GM21737 (cell line): Measurements from ENCODE around the gene QSOX2.
A peak's percentile ranks its signal among the peaks of the same experiment; 100 is the strongest.

Source experiments
- ATAC-seq: cut with Tn5 transposase; IDR thresholded peaks from one replicate; pipeline ENCODE4 v1.9.1; 2021; ENCODE audit warnings: mild to moderate bottlenecking, moderate library complexity; ENCODE audit not compliant: unreplicated experiment

QSOX2 gene

DNA sequence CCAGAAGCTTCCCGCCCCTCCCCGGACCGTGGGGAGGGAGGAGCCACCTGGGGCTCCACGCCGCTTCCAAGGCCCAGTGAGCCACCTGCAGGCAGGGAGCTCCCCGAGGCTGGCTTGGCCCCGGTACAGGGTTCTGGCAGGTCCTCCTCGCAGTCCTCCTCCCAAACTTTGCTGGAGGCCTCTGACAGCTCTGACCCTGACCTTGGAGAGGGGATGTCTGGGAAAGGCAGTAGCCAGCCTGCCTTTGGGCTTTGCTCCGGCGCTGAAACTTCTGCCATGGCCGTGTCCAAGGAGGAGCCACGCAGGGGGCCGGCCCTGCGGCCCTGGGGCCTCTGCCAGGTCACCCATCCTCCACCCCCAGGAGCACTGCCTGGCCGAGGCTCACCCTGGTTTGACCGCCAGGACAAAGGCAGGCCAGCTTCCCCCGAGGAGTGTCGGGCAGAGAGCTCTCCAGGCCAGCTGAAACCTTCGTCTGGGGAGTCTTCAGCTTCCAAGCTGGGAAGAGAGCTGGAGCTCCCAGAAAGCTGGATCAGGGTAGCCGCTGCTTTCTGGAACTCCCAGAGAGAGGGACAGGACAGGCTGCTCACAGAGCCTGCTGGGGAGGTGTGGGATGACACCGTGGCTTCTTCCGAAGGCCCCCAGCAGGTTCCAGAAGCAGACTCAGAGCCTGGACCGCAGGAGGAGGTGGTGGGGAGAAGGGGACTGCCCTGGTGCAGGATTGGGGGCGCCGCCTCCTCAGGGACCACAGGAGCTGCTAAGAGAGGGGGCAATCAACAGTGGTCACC lies 9.0 kb upstream of the QSOX2 start:
- ATAC-seq: no peak

DNA sequence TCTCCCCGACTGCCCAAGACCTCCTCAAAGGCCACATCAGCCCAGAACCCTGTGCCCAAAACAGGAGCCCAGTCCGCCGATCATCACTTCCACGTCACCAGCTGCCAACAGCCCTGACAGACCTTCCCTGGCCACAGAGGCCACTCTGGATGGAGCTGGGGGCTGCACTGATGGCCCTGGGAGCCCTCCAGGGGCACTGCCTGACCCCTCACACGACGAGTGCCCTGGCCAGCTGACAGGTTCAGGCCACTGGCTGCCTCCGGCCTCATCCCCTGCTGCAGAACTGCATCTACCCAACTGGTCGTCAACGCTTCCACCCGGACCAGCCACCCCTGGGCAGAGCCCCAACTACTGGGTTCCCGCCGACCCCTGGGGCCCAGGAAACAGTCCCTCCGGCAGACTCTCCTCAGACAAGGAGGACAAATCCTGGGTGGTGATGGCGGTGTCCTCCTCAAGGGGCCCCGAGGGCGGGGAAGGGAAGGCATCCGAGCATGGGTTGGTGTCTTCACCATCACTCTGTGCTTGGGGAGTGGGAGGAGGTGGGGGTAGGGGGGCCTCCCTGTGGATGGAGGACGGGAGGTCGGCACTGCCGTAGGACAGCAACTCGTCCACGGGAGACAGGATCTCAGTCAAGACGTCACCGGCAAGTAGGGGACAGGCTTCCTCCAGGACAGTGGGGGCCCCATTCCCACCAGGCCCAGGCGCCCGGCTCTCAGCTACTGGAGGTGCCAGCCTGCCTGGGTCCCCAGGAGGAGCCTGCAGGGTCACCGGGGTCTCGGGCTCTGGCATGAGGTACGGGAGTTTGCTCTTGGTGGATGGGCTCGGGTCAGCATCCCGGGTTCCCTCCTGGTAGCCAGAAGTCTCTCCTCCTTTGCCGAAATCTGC lies 7.9 kb upstream of the QSOX2 start:
- ATAC-seq: no peak

DNA sequence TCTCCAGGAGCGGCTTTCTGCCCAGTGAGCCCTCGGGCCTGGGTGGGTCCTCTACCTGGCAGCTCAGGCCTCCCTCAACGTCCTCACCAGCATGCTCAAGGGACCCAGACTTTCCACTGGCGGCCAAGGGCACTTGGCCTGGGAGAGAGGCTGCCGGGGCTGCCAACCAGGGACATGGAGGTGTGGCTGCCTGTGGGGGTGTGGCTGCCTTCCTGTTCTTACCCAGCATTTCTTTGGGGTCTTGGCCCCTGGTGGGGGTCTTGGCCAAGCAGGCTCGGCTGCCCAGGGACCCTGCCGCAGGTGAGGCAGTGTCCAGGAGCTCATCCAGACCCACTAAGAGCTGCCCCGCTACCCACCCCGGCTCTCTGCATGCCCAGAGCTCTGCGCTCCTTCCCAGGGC lies 7.2 kb upstream of the QSOX2 start:
- no peak for ATAC-seq

DNA sequence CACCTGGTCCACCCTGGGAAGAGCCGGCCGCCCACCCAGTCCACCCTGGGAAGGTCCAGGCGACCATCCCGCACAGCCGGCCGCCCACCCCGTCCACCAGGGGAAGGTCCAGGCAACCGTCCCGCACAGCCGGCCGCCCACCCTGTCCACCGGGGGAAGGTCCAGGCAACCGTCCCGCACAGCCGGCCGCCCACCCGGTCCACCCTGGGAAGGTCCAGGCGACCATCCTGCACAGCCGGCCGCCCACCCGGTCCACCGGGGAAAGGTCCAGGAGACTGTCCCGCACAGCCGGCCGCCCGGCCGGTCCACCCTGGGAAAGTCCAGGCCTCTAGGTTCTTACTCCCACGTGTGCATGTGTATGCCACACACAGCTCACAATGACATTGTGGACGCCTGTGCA lies 6.7 kb upstream of the QSOX2 start:
- ATAC-seq: no peak

DNA sequence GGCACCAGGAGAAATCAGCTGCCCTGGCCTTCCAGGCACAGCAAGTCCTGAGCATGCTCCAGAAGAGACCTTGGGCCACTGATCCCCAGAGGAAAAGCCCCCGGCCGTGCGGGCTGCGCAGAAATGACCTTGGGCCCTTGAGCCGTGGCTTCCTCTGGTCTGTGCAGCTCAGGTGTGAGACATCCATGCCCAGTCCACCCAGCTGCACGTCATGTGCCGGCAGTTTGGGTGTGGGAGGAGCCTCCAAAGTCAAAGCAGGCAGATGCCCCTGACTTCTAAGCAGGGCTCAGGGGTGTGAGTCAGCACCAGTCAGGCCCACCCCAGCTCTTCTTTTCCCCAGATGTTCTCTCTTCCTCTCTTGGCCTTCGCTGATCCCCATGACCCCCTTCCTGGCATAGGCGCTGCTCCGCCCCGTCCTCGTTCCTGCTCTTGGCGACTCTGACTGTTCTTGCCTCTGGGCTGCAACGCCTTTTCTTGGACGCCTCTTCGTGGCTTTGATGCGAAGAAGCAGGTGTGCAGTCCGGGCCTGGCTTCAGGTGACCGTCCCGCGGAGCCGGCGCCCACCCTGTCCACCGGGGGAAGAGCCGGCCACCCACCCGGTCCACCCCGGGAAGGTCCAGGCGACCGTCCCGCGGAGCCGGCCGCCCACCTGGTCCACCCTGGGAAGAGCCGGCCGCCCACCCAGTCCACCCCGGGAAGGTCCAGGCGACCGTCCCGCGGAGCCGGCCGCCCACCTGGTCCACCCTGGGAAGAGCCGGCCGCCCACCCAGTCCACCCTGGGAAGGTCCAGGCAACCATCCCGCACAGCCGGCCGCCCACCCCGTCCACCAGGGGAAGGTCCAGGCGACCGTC lies 5.9 kb upstream of the QSOX2 start:
- ATAC-seq: no peak

DNA sequence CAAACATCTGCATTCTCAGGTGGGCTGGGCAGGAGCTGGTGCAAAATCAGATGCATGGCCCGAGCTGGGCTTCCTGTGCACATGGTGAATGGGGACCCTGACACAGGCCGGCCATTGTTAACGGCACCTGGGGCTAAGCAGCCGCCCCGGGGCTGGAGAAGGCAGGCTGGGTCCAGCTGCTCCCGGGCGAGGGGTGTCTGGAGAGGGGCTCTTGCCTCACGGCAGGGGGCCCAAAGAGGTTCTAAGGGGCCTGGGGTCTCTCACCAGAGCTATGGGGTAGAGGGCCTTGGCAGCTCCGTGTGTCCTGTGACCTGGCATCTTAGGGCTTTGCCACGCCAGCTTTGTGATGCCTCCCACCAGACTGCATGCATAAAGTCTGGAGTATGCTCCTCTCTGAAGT lies 5.1 kb upstream of the QSOX2 start:
- no peak for ATAC-seq

DNA sequence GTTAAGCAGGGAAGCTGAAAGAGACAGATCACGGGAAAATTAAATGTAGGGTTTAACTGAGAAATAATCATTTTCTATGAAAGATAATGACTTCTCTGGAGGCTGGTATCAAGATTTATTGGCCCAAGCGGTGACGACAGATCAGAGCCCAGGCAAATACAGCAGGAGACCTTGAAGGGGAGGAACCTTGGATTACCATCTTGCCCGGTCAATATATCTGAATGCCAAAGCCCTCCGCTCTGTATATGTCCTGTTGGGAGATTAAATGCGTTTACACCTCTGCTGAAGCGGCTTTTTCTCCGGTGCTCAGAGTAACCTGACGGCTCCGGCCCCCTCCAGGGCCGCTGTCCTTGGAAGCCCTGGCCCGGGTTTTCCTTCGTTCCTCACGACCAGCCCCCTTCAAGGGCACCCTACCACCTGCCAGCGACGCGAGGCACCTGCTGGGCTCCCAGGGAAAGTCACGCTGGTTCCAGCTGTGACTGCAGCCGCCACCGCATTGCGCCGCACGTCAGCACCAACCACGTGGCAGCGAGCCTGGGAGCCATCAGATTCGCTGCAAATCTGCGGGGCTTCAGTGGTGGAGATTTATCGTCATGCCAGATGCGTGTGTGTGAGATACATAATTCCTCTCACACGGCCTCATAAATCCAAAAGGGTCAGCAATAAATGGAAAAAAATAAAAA lies 4.4 kb upstream of the QSOX2 start:
- no peak for ATAC-seq

DNA sequence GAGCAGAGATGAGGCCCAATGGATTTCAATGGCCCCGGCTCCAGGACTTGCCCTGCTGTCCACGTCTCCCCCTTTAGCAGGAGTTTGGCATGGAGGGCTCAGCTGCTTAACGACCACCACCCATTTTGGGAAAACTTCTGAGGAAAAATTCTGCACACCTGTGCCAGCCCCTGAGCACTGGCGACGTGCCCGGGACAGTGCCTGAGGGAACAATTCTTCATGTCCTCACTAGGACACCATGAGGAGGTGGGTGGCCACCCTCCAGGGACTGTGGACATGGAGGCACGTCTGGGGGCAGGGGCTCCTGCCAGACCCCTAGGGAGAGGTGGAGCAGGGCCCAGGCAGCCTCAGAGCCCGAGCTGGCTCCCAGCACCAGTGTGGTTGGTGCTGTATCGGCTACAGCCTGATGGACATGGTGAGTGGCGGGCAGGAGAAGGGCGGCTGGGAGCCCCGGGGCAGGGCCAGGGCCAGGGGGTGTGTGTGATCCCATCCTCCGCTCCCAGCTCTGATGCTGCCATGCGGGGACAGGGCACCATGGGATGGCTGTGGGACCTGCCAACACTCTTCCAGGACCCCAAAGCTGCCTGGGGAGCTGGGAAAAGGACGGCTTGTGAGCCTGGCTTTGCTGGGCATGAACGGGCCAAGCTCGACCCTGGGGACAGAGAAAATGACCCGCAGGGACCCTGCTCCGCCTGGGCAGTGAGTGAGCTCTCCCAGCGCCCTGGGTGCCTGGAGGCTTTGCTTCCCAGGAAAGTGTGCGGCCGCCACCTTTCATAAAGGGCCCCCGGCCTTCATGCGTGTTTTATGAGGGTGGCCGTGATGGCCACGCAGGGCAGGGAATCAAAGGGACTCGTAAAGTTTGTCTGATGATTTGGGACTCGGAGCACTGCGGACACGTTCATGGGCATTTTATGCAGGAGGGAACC lies 3.6 kb upstream of the QSOX2 start:
- ATAC-seq: no peak

DNA sequence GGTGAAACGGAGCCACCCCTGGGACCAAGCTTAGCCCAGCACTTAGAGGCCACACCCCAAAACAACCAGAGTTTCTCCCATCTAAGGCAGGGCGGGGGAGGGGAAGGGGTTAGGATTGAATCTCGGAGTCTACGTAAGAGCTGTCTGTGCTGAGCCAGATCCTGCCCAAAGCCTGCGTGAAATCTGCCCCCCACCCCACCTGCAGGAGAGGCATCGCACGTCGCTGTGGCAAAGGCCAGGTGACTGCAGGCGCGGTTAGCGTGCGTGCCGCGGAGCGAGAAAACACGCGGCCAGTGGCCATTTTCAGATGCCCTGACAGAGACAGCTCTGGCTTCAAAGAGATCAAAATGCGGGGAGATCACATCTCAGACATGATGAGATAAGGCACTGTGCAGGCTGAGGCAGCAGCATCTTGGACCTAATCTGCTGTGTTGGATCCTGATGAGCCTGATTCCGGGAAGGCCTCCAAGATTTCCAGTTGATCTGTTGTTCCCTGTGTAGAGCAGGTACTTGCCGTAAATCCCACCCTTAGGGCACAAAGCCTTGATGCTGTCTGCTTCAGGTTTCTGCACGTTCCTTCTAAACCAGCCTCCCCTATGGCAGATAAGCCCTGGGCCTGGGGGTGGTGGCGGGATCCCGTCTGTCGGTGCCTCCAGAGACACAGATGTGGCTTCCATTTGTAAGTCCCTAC lies 2.5 kb upstream of the QSOX2 start:
- no peak for ATAC-seq

DNA sequence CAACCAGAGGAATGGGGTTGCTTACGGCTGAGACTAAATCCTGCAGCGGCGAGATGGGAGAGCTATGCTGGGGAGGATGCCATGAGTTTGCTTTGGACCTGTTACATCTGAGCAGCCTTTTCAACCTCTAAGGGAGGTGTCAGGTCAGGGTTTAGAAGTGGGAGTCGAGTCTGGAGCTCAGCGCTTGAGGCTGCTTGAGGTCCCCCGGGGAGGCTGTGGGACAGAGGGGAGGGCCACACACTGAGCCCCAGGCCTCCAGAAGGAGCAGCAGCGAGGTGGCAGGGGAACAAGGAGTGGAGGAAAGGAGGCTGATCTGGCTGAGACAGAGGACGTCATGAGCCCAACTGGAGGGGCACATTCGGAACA lies 1.9 kb upstream of the QSOX2 start:
- no peak for ATAC-seq

DNA sequence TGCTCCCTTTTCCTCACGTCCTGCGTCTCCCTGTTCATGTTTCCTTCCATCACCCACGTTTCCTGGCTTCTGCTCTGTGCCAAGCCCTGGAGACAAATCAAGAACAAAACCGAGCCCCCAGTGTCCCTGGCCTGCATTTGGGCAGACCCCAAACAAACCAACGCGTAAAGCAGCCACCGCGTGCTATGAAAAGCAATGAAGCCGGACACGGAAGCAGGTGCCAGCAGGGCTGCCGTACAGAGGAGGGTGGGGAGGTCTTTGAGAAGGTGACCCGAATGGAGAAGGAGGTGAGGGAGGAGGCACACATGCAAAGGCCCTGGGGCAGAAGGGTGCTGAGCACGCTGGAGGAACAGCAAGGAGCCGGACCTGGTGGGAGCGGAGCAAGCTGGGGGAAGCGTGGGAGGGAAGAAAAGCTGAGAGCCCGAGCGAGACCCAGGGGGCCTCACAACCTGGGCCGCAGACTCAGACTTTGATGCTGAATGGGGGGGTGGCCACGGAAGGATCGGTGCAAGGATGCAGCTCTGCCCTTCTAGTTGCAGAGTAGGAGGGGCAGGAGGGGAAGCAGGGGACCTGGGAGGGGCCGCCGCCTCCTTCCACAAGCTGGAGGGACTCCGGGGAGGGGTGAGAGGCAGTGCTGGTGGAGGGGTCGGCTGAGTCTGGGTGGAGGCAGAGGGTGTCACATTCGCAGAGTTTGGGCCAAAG lies 1.4 kb upstream of the QSOX2 start:
- no peak for ATAC-seq

DNA sequence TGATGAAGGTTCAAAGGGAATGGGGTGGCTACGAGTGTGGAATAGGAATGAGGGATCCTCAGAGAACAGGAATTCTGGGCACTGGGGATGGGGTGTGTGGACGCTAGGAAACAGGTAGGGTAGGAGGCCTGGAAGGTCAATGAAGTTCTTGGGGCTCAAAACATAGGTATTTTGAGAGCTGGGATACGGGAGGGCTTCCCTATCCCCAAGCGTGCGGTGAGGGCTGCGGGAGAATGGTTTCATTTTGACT lies 718 bp downstream of the QSOX2 start:
- ATAC-seq: no peak

DNA sequence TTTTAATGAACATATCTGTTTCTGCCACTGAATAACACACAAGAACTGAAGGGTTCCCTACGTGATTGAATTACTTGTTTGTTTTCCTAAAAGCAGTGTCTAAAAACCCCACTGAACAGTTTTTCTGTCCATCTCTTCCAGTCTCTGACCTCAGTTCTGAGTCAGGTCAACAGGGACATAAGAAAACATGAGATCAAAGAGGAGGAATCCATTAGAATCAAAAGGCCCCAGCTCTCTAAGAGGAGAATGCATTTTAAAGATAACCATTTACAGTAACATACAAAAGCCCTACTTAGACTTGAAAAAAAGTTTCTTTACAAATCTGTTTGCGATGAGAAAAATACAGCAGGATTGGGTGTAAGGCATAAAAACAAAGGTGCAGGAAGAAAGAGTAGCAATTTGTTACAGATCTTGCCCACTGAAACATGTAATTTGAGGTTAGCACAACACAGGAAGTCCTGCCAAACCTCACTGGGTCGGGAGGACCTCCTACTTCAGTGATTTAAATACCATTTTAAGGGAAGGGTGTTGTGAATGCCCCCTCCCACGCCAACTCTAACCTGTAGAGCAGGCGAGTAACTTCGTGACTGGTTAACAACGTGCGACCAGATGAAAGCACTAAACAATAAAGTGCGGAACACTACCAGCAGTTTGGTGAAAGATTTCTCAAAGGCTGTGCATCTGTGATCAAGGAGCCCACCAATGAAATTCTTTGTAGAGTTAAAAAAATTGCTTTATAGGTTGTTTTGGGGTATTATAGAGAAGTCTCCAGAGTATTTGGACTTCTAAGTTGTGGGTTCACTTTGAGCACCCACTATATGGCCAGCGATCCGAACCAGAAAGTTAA lies 1.3 kb downstream of the QSOX2 start:
- ATAC-seq: peak; percentile 33

DNA sequence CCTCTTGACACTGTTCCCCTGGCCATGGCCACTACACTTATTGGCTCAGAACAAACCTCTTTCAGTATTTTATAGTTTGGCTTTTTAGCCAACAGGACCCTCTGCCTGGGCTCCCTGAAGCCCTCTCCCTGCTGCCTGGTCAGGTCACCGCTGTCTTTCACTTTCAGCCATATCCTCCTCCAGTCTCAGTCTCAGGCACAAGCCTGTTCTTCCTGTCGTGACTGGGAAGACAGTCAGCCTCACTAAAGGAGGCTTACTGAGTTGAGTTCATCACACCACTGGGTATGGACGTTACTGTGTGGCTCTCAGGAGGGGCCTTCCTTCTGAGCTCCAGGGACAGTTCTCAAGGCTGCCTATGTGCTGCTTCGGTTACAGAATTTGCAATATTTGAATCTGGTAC lies 2.0 kb downstream of the QSOX2 start:
- ATAC-seq: no peak

DNA sequence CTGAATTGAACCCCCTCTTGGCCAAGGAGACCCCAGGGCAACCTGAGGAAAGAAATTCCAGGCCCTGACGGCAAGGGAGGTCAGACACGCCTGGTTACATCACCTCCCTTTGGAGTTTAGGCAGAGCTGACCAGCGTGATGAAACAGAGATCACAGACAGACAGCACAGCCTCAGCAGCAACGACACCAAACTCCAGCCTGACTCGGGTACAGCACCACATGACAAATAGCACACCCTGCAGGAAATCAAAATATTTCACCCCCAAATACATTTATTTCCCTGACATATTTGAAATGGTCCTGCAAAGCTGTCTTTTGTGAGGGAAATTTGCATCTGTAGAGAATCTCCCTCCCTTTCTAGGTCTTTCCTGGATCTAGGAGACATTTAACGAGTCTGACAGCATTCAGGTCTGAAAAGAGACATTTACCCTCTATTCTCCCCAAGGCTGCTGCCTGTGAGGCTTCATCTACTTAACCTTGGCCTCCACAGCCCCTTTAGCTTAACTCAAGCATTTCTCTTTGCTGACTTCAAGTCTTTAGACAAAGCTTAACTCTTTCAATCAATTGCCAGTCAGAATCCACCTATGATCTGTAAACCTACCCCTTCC lies 2.6 kb downstream of the QSOX2 start:
- ATAC-seq: no peak

DNA sequence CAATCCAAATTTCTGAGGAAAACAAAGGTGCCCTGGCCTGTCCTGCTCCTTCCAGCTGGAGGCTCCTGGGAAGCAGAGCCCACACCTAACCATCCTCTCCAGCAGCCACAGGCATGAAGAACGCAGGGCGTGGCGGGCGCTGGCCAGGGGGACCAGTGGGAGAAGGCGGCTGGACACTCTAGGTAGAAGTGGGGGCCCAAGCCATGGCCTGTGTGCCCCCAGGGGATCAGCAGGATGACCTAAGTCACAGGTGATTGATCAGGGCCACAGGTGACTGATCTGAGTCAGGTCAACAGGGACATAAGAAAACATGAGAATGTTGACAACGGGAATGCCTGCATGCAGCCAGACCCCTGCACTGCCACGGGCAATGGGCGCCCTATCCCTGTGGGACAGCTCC lies 3.4 kb downstream of the QSOX2 start:
- ATAC-seq: no peak

DNA sequence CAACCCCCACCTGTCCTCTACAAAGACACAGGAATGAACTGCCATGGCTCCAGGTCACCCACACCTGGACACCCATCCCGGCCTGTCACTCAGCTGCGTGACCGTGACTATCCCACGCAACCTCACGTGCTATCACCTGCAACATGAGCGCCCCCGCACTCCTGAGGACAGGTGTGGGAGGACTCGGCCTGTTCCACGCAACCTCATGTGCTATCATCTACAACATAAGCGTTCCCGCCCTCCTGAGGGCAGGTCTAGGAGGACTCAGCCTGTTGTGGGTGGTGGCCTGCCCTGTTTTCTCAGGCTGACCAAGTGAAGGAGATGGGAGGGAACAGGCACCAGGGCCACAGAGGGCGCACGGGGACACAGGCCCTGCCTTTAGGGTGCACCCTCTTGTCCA lies 4.1 kb downstream of the QSOX2 start:
- no peak for ATAC-seq

DNA sequence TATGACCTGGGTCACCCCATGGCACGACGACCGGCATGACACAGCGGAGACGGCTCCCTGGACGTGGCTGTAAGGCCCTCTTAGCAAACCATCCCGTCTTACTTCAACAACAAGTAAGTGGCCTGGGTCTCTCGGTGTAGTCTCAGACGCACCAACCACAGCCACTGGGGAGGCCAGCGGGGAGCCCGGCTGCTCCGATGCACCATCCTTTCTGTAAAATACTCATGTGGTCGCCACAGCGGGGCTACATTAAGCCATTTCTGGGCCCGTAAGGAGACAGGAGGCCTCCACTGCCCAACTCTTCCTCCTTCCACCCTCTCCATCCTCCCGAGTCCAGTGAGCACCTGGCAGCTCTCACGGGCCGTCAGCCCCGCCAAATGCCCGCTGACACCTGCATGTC lies 4.7 kb downstream of the QSOX2 start:
- no peak for ATAC-seq
